Bone marrow (tissue), 2 donors: ENCODE data around the gene SCIMP.
"Not testable (repeated sequence)": the region's sequence is repeated elsewhere in the genome, so short reads cannot be mapped to it uniquely, and the experiment has no call there.

Experiments
- DNase-seq, 2 donors: peaks; one replicate each; lab custom pipeline; 2025; lab: John Stamatoyannopoulos, UW

The SCIMP gene

GRCh38 chr17:5234645-5235576 is at the start of gene SCIMP:
Gene SCIMP, minus strand, starts transcription at chr17:5234860. Its CDS starts 105 bp downstream, at chr17:5234755.
- peak; percentile 3 to 14 for DNase-seq

- no peak for DNase-seq
These were observed 49.1 kb upstream of the SCIMP start for GRCh38 chr17:5283571-5284315.

GRCh38 chr17:5282642-5283217 is 48.1 kb upstream of the SCIMP start:
- DNase-seq, result peak in 1 of 2 donors; percentile 25

- peak; percentile 74 to 76 for DNase-seq
These were observed 47.4 kb upstream of the SCIMP start, which contains the start of gene RABEP1 for GRCh38 chr17:5281814-5282641. Gene RABEP1, plus strand, starts transcription at chr17:5282284. Its CDS starts 203 bp downstream, at chr17:5282487.

- DNase-seq, result no peak
These were observed 37.7 kb upstream of the SCIMP start for GRCh38 chr17:5272322-5272721.

- no peak for DNase-seq
These were observed 34.7 kb upstream of the SCIMP start for GRCh38 chr17:5269241-5269960.

GRCh38 chr17:5264893-5265292 is 30.2 kb upstream of the SCIMP start:
- DNase-seq, result no peak

- no peak for DNase-seq
These were observed 28.8 kb upstream of the SCIMP start for GRCh38 chr17:5263441-5263840.

GRCh38 chr17:5262416-5262991 is 27.8 kb upstream of the SCIMP start:
- DNase-seq, result no peak

GRCh38 chr17:5260542-5260941 is 25.9 kb upstream of the SCIMP start:
- DNase-seq, result no peak

GRCh38 chr17:5257124-5257523 is 22.5 kb upstream of the SCIMP start:
- no peak for DNase-seq

GRCh38 chr17:5254903-5255521 is 20.4 kb upstream of the SCIMP start:
- peak in 1 of 2 donors; percentile 11 for DNase-seq

- DNase-seq, result no peak
These were observed 19.8 kb upstream of the SCIMP start for GRCh38 chr17:5254414-5254813.

GRCh38 chr17:5249615-5250014 is 15.0 kb upstream of the SCIMP start:
- DNase-seq, result peak in 1 of 2 donors; percentile 55

GRCh38 chr17:5248821-5249479 is 14.3 kb upstream of the SCIMP start:
- no peak for DNase-seq

- no peak for DNase-seq
These were observed 13.0 kb upstream of the SCIMP start for GRCh38 chr17:5247621-5248020.

- no peak for DNase-seq
These were observed 7.4 kb upstream of the SCIMP start for GRCh38 chr17:5241861-5242671.

GRCh38 chr17:5239769-5240168 is 5.1 kb upstream of the SCIMP start:
- not testable (repeated sequence) for DNase-seq

- no peak for DNase-seq
These were observed 3.7 kb upstream of the SCIMP start for GRCh38 chr17:5238333-5238732.
